Sciatic nerve (tissue), 2 donors: ENCODE data around the gene CNNM4. TPM values are rescaled to one million over a fixed set of nuclear protein-coding genes. Genes with fewer than 3 reads are reported as not detected.
"Not testable (repeated sequence)": the region's sequence is repeated elsewhere in the genome, so short reads cannot be mapped to it uniquely, and the experiment has no call there.

Source experiments
- ATAC-seq: fragments of 200-7000 bp; cut with Tn5 transposase; one replicate; pipeline ENCODE4 v1.9.1; 2020; ENCODE audit warnings: mild to moderate bottlenecking, moderate library complexity
- DNase-seq: peaks from one replicate; pipeline ENCODE4 v3.0.0-alpha.2; 2020; ENCODE audit warnings: low spot score
- intact Hi-C: fragments of 100-400 bp; cut with DNase I; formaldehyde crosslinking; loops from one replicate; pipeline ENCODE4 v1.14.2; 2022
- total RNA-seq: library from RNA; stranded (reverse); fragmentation: NEBNext Ultra II Directional; extraction: Animal tissue kit (Norgen Biotek cat#: 25700); gene quantifications from one replicate; pipeline ENCODE4 v1.2.1, GENCODE V29; 2021
- donor health status: DM: no; HTN: no; CAD: no.
- donor health status: DM: no; HTN: no; CAD: no.

The CNNM4 gene
- total RNA-seq, 1 donor from 2014 or later, result 13.9 TPM

GRCh38 chr2:96783388-96783787 is 22.7 kb downstream of the CNNM4 start:
- DNase-seq (no peak), ATAC-seq (no peak)
- intact Hi-C loops, result no loop called here

- ATAC-seq (no peak), DNase-seq (no peak)
- intact Hi-C loops, result no loop called here
Observed at GRCh38 chr2:96787411-96787810, 26.7 kb downstream of the CNNM4 start.

- DNase-seq (no peak), ATAC-seq (peak; percentile 70)
- intact Hi-C loops, result no loop called here
Observed at GRCh38 chr2:96788442-96789244, 27.9 kb downstream of the CNNM4 start.

- ATAC-seq (no peak), DNase-seq (no peak)
- intact Hi-C loops, result no loop called here
Observed at GRCh38 chr2:96789245-96789617, 28.5 kb downstream of the CNNM4 start.

GRCh38 chr2:96792772-96793749 is 32.4 kb downstream of the CNNM4 start:
- intact Hi-C loops, result no loop called here
- no peak for ATAC-seq
- no peak for DNase-seq

- intact Hi-C loops, result no loop called here
- DNase-seq (no peak), ATAC-seq (no peak)
Observed at GRCh38 chr2:96795076-96795475, 34.4 kb downstream of the CNNM4 start.

- intact Hi-C loops, DNase-seq, ATAC-seq: not testable (repeated sequence)
Observed at GRCh38 chr2:96796497-96796896, 35.8 kb downstream of the CNNM4 start.

- DNase-seq (no peak), ATAC-seq (no peak)
- intact Hi-C loops, result no loop called here
Observed at GRCh38 chr2:96797066-96797625, 36.4 kb downstream of the CNNM4 start.

GRCh38 chr2:96798733-96799622 is 38.3 kb downstream of the CNNM4 start:
- no peak for ATAC-seq
- no peak for DNase-seq
- intact Hi-C loops, result no loop called here

GRCh38 chr2:96799623-96799935 is 38.9 kb downstream of the CNNM4 start:
- no peak for ATAC-seq
- intact Hi-C loops, result no loop called here
- DNase-seq, result no peak

- intact Hi-C loops, result no loop called here
- ATAC-seq (no peak), DNase-seq (no peak)
Observed at GRCh38 chr2:96800061-96801004, 39.6 kb downstream of the CNNM4 start.

- ATAC-seq, result peak; percentile 83
- intact Hi-C loops, result no loop called here
- peak; percentile 83 for DNase-seq
Observed at GRCh38 chr2:96801005-96801785, 40.5 kb downstream of the CNNM4 start.

GRCh38 chr2:96801786-96802595 is 41.3 kb downstream of the CNNM4 start:
- no peak for ATAC-seq
- no peak for DNase-seq
- intact Hi-C loops, result no loop called here

- ATAC-seq, result no peak
- intact Hi-C loops, result no loop called here
- DNase-seq, result no peak
Observed at GRCh38 chr2:96802721-96803120, 42.0 kb downstream of the CNNM4 start.

- ATAC-seq (no peak), DNase-seq (no peak)
- intact Hi-C loops, result no loop called here
Observed at GRCh38 chr2:96804986-96805385, 44.3 kb downstream of the CNNM4 start.

- ATAC-seq, result not testable (repeated sequence)
Observed at GRCh38 chr2:96805946-96806345, 45.2 kb downstream of the CNNM4 start.

More at GRCh38 chr2:96805946-96806345, 45.2 kb downstream of the CNNM4 start:
- DNase-seq, intact Hi-C loops: not testable (repeated sequence)
